ENCODE results near the gene CCND2.

Gene CCND2

DNA sequence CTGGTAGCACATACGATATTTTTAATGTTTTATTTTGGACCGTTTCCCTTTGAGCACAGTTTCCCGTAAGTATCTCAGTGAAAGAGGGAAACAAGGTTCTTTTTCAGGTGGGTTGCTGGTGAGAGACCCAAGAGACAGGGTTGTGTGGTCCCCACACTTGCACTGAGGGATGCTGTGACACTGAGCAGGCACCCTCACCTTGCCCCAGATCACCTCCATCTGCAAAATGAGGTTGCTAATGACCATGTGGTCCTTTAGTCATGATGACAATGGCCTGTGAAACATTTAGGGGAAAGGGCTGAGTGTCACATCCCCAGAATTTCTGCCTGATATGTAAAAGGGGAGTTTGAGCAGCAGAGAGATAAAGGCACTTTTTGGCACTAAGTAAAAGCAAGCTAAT, 4.3 kb downstream of the CCND2 start:
- DNase-seq: no peak

DNA sequence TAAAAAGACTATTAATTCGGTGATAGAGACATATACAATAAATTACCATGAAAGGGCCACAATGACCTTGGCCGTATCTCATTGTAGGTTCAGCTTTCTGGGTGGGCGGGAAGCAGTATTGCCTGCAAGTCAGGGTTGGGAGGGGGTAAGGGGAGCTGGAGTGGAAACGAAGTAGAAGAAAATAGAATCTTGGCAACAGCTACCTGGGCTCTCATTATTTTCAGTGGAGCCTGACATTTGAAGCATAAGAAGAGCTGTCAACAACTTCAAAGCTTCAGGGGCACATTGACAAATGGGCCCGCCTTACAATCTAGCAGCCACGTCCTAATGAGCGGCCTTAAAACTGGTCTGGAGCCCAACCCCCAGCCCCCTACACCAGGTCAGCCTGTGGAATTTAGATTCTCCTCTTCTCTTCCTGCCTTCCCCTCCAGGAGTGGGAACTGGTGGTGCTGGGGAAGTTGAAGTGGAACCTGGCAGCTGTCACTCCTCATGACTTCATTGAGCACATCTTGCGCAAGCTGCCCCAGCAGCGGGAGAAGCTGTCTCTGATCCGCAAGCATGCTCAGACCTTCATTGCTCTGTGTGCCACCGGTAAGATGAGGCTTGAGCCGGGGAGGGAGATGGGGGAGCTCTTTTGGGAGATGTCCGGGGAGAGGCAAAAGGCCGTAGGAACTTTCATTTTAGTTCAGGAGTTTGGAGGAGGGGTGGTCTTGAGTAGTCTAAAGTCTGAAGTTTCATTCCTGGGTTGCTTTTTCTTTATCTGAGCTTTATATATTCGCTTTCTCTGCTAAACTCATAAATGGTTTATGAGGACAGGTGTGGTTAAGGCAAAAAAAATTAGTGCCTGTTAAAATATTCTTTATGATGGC, 5.0 kb downstream of the CCND2 start:
- no peak for DNase-seq

DNA sequence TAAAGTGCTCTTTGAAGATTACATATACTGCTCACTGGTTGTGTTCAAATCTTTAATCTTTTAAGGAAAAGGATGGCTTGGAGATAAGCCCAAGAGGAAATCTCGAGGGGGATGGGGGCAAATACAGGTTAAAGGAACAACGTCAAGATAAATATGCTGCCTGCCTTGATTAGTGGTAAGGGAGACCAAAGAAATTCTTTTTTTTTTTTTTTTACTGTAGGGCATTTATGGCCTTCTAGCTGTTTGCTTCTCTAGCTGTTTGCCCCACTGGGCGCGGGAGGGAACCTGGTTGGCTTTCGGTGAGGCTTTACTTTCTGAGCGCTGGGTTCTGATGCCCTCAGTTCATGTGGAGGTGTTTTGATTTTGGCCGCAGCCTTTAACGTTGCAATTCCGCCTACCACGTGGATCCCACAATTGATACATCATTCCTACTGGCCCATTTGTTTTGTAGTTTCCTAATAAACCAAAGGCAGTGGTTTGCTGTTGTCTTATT, 5.7 kb downstream of the CCND2 start:
- no peak for DNase-seq

DNA sequence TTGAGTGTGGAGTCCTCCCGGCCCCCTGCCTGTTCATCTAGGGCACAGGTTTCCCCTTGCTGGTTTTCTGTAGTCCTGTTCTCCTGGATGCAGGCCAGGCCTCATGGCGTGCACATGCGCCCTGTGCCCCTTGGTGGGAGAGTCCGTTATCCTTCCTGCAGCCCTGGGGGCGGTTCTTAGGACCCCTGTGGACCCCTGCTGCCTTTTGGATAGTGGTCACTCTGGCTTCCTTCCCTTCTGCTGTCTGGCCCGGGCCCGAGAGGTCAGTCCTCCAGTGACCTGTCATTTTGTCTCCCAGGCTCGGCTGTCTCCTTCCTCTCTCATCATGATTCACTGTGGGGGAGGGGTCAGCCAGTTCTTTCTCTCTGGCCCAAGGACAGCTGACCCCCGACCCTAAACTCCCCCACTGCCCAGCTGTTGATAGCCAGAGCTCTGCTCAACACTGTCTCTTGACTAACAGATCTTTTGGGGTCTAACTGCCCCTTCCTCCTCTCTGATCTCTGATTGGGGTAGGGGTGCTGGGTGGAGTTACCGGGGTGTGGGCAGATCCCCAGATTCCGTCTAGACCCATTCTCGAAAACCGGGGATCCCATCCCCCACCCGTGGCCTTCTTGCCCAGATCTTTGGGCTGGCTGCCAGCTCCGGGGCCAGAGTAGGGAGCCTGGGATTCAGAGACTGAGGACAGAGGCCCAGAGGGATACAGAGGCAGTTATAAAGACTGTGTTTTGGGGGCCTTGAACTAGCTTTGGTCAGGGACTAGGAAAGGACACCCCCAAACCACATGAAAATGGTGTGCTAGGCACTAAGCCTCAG, 7.0 kb downstream of the CCND2 start:
- DNase-seq: no peak

DNA sequence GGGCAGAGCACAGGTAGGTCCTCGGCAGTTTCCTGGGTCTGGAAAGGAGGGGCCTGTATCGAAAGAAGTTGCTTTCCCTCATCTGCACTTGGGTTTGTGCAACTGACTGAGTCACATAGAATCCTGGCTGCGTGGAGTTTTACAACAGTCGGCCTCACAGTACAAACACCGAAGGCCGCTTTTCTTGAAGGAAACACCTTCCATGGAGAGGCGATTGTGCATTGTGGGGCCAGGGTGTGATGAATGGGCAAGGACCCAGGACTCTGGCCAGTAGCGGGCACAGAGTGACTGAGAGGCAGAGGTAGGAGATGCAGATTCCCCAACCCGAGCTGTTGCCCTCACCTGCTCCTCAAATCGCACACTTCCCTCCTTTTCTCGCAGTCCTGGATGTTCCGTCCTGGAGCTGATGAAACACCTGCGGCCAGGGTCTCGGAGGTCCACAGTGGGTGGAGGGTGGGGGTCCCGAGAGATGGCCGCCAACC, 7.7 kb downstream of the CCND2 start:
- no peak for DNase-seq

DNA sequence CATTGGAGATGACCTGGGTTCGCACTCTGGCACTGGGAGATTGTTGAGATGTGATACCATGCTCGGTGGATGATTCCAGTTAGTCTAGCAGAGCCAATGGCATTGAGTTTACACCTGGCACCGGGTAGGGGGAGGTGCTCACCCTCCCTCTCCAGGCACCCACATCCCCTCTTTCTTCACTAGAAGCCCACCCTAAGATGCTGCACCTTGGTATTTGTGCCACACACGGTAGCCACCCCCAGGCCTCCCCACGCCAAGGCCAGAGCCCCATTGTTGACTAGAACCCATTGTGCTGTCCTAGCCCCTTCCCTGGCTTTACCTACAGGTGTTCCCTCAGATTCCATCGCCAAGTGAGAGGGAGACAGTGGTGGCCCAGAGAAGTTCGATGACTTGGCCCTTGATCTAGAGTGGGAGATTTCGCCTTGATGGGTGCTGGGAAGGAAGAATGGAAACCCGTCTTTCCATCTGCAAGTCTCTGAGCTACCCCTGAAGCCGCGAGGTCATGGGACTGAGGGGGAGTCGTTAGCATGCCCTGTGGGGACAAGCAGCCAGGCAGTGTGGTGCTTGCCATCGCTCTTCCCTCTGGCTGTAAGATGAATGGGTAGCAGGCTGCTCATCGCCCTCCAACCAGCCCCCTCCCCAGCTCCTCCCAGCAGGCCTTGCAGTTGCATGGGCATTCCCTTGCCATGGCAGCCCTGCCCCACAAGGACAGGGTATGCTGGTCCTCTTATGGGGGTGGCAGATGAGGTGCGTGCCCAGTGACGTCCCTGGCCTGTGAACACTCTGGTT, 8.7 kb downstream of the CCND2 start:
- no peak for DNase-seq

DNA sequence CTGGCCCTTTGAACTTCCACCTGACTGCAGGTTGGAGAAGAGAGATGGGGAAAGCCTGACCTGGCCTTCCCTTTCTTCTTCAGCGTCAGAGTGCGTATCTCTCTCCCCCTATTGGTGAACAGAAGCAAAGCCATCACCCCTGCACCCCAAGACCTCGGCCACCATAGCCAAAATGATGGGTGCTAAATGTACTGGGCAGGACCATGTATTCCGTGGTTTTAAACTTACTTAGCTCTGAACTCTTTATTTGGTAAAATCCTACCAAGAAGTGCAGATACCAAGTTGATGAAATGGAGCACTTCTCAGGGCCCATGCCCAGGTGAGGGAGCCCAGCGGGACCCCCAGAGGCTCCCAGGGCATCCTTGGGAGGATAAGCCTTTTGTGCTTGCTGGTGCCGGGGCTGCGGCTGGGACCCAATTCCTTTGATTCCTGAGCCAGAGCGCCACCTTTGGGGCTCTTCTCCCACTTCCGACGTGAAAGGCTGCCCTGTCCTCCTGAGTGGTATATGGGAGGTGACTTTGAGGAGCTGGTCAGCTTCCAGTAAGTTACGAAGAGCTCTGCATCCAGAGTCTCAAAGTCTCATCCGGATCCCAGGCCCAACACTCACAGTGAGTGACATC, 9.4 kb downstream of the CCND2 start:
- DNase-seq: no peak

DNA sequence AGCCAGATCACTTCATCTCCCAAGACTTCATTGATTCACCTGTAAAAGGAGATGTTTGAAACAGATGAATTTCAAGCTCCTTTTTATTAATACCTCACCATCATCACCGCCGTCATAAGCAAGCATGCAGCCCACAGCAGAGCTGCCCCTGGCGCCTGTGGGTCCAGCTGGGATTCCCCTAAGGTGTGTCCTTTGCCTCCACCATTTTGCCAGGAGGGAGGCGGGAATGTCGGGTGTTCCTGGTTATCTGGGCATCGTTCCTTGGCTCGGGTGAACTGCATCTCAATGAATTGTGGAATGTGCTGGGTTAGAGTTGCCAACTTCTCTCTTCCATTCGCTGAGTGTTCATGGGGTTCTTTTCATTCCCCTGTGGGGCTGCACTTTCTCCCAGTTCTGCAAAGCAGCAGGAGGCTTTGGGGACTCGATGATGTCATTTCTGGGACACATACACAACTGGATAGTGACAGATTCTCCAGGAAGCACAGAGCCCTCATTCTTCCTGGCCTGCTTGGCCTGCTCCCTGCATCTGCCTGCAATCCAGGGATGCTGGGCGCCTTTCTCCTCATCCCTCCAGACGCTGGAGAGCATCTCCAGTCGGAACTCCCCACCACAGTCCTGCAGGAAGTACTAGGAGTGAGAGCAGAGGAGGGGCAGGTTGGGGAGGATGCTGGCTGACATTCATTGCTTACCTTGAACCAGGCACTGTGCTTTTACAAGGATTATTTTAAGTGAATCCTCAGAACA, 10.1 kb downstream of the CCND2 start:
- no peak for DNase-seq

DNA sequence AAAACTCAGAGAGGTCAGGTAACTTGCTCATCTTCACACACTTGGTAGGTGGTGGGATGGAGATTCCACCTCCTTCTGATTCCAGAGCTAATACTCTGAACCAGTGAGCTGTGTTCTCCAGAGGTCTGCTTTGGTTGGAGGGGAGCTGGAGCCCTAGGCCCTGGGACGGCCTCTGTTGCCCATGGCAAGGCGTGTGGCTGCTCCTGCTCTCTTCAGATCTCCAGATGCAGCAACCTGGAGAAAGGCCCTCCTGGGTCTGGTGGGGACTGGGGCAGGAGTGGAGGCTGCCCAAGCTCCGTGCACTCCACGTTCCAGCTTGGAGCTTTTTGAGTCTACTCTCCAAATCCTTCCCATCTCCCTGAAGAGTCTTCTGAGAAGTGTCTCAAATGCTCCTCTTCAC, 10.7 kb downstream of the CCND2 start:
- no peak for DNase-seq

DNA sequence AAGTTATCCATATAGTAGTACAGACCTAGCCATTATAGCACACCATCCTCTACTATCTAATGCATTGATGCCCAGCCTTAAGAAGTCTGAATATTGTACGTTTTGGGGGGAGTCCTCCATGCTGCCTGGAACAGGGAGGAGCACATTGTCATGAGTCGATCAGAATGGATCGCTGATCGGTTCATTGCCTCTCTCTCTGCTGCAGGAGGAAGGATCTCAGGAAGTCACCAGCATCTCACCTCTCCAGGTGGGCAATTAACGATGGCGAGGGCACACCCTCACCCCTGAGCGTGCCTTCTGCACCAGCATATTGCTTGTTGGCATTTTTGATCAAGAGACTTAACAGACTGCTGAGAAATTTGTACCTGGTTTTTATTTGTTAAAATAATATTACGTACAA, 11.5 kb downstream of the CCND2 start:
- DNase-seq: no peak

DNA sequence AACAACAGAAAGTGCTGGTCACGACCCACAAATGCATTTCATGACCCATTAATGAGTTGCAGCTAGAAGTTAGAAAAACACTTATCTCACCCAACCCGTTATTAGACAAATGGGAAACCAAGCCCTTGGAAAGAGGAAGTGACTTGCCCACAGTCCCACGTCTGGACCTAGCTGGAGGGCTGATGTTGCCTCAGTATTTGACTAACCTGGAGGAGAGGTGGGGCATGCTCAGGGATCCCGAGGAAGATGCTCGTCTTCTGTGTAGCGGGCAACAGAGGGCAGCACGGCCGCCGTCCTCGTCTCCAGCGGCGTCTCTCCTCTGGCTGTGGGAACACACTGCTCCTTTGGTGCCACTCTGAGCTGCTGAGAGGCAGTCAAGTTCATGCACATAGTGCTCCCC, 12.7 kb downstream of the CCND2 start:
- no peak for DNase-seq

DNA sequence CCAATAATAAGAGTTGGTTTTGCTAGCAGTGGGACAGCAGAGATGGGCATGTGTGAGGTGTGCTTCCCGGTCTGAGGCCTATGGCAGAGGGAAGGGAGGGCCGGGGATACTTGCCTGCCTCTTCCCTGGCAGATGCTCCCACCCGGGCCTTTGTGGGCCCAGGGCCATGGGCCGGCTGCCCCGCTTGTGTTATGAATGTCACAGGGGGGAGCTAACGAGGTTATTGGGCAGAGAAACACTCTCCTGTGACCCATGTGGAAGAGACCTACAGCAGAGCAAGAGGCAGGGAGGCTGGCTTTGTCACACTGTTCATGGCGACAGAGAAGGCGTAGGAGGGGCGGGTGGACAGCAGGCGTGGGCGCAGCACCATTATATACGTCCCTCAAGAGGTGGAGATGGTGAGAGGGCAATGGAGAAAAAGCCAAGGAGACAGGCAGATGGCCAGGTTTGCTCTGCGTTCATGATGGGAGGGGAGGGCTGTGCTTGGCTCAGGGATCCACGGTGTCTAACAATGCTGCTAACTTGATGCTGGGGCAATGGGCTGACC, 13.3 kb downstream of the CCND2 start:
- DNase-seq: no peak

DNA sequence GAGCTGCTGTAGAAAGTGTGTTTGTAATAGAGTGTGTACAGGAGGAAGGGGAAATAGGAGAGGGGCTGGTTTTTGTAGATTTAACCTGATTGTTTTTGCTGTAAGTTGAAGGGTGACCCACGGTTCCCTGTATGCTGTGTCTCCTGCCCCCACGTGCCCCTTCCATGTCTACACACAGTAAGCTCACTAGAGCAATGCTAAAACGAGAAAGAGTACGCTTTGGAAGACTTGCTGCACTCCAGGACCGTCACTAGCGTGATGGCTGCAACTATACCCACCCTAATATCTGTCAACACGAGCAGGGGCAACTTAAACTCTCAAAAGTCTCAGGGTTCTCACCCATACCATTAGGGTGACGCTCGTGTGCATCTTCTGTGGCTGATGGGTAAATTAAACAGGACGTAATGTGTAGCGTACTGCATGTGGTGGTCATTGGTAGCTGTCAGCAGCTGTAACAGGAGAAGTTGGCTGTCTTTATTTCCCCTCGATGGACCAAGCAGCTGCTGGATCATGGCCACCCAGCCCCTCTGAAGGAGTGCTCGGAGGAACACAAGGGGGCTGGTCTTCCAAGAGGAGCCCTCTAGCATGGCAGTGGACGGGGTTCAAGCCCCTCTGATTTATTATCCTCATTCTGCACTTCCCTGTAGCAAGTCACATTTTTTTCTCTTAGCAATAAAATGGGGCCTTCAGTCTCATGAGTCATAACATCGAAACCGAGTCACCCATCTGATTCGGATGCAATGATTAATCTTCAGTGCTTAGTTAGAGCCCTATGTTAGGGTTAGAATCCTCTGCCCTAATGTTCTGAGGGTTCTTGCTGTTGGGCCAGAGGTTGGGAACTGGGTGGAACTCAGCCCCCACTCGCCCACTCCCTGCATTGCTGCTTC, 14.0 kb downstream of the CCND2 start:
- DNase-seq: no peak

DNA sequence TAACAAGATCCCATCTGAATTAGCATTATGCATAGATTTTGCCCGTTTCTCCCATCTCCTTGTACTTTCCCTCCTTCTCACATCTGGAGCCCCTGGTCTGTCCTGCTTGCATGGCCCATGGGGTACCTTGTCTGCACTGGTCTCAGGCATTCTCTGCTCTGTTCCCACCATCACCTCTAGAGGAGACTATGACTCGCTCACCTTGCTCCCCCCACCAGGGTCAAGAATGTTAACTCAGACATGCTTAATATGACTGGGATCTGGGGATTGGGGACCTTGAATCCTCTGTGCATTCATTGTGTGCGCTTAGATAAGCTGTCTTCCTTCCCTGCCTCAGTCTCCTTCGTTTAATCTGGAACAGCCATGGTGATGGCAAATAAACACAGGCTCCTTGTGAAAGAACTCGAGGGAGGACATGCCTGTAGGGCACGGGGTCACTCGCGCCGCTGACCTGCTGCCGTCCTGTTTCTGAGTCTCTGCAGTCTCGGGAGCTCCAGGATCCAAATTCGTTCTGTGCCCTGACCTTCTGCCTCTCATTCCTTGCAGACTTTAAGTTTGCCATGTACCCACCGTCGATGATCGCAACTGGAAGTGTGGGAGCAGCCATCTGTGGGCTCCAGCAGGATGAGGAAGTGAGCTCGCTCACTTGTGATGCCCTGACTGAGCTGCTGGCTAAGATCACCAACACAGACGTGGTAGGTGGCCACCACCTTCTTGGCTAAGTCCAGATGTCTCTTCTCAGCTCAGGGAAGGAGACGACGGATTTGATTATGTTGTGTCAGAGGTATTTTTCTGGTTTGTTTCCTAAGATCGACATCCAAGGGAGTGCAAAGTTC, 15.0 kb downstream of the CCND2 start:
- no peak for DNase-seq

DNA sequence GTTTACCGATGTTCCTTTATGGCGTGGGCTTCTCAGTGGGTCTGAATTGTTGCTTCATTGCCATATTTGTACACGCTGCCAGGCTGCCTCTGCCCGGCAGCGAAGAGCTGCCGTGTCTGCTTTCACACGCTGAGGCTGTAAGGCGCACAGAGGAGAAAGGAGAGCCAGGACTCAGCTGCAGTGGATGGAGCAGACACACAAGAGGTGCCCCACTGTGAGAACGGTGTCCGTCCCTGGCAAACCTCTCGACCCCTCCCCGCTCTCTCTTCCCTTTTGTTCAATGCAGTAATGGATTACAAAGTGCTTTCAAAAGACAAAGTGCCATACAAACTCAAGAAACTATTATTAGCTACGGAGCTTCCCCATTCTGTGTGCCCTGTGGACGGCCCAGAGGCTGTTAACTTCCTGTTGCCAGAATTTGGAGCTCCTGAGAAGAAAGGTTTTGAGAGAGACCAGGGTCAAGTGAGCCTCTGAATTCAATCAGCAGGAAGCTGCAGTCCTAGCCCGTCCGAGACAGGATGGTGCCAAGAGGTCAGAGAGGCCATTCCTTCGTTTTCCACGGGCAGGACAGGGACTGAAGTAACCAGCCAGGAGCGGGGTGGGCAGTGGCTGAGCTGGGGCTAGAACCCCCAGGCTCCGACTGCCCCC, 15.8 kb downstream of the CCND2 start:
- DNase-seq: no peak

DNA sequence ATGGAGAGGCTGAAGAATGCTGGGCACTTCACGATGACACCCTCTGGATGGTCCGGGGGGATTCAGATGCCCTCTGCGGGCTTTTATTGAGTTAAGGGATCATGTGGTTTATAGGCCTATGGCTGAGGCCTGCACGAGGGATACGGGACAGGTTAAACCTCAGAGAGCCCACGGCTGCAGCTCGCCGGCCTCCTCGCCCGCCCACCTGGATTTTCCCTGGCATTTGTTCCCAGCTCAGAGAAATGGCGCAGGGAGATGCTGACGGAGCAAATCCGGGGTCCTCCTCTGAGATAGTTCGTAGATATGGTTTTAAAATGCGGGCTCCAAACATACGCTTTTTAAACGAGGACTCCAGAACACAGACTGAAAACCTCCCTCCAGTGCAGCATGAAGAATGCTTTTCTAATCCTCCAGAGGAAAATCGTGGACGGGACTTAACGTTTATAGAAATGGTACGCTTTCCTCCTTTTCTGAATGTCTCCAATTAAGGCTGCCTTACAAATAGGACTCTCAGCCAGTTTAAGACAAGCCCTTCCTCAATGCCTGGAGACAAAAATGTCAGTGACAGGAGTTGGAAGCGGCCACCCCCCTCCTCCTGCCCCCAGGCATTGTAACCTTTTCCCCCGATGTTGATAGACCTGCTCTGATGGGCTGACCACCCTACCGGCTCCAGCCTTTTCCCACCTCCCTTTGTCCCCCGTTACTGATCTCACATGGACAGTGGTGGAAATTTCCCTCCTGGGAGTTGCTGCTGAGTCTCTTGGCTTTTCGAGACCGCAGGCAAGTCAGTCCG, 16.6 kb downstream of the CCND2 start:
- DNase-seq: no peak

DNA sequence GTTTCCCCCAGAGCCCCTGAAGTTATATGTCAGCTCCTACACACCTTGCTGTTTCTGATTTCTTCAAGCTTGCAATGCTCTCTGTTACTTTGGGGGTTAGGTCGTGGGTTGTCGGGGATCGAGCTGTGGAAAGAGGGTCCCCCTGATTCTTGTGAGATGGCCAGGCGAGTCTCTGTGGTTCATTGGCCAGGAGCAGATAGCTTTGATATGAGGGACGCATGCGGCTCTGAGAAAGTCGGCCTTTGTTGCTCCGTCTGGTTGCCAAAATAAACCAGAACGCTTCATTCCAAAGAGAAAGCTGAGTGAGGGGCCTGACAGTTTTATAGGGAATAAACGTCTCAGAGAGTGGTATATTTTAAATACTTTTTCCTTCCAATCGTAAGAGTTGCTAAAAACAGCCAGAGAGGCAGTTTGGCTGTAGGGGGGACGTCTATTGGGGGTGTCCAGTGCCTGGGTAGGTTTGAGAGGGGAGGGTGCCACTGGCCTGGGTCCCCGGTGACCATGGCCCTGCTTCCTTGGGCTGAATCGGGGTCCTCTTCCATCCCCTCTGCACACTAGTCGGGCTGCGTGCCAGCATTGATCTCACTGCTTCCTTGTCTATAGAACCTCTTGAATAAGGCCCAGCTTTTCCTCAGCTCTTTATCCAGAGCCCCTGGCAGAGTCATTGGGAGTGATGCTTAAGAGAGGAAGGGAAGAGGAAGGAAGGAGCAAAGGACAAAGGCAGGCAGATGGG, 18.9 kb downstream of the CCND2 start:
- no peak for DNase-seq

Data from 8988T (cell line).